Stomach (tissue), 4 donors: ENCODE results near the gene NTRK2.

Source experiments
- CTCF ChIP-seq, 7 experiments: fragments of 450-650 bp in 4 of 7; fragments of 200-600 bp in 3 of 7; sonication (generic) in 3 of 7; IDR thresholded peaks; one replicate each; pipeline ENCODE4 v1.5.1; 2016 to 2019; ENCODE audit warnings: antibody characterized with exemption in 7 of 7, control low read depth in 2 of 7, mild to moderate bottlenecking in 1 of 7
- POLR2A ChIP-seq, 4 donors: fragments of 450-650 bp; IDR thresholded peaks; one replicate each; pipeline ENCODE4 v1.6.1; 2016; ENCODE audit warnings: antibody characterized with exemption in 4 of 4, control low read depth in 2 of 4, mild to moderate bottlenecking in 1 of 4, moderate library complexity in 1 of 4

DNA sequence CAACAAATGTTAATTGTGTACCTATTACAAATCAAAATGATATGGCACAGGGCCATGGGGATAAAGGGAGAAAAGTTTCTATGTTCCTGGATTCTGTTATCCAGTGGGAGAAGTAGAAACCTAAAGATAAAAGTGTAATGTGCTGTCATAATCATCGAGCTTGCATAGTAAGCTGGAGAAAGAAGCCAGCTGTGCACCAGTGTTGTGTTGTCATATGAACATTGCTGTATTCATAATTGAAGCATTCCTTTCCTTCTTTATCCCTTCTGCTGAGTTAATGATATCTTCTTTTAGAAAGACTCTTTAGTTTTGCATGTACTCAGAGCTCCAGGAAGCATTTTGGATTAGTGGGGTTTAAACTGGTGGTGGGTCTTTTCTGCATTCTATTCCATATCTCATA, 39.5 kb downstream of the NTRK2 start:
- no peak for TF ChIP-seq POLR2A (IDR thresholded peaks at IDR 0.05)
- TF ChIP-seq CTCF (IDR thresholded peaks at IDR 0.05), result no peak
